ENCODE results near the gene MTCH2.

Gene MTCH2

GRCh38 chr11:47589977-47590861, 52.1 kb downstream of the MTCH2 start:
- no peak for DNase-seq (ENCODE audit: low spot score)

- DNase-seq (ENCODE audit: low spot score), result no peak
These were observed 52.8 kb downstream of the MTCH2 start for GRCh38 chr11:47589584-47589976.

GRCh38 chr11:47589118-47589517, 53.2 kb downstream of the MTCH2 start:
- DNase-seq (ENCODE audit: low spot score), result no peak

- DNase-seq (ENCODE audit: low spot score), result no peak
These were observed 54.5 kb downstream of the MTCH2 start for GRCh38 chr11:47587723-47588326.

DNA sequence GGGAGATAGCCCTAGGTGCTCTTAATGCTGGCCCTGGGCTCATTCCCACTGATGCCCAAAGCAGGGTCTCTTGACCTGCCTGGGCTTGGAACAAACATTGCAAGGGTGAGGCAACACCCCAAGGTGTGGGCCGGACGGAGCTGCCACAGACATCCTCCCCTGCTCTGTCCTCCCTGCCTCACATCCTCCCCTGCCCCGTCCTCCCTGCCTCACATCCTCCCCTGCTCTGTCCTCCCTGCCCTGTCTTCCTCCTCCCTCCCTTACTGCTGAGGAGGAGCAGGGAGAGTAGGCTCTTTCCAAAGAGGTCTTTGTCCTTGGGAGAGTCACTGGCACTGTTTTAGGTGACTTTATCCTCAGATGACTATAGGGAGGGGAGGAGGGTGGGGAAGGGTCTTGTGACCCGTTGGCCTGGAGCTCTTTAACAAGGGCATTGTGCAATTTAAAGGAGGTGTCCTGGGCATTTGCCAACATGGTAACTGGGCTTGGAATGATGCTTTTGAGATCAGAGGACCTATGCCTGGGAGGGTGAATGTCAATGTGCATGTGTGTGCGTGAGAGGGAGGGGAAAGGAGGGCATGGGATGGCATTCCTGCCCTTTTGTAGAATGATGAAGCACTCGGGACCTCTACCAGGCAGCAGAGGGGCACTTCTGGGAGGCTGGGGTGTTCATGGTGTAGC, 55.2 kb downstream of the MTCH2 start:
- DNase-seq (ENCODE audit: low spot score), result no peak

- no peak for DNase-seq (ENCODE audit: low spot score)
These were observed 56.1 kb downstream of the MTCH2 start, which contains the start of gene FAM180B for GRCh38 chr11:47586098-47586855. FAM180B (plus strand) TSS chr11:47586678; CDS start chr11:47586769, 91 bp downstream.

- no peak for DNase-seq (ENCODE audit: low spot score)
These were observed 58.5 kb downstream of the MTCH2 start for GRCh38 chr11:47583844-47584243.

- peak; percentile 87 for DNase-seq (ENCODE audit: low spot score)
These were observed 63.5 kb downstream of the MTCH2 start, which contains the start of the genes KBTBD4 and NDUFS3 for GRCh38 chr11:47578524-47579494. KBTBD4 (minus strand) TSS chr11:47578970; CDS start chr11:47578951, 19 bp downstream. NDUFS3 (plus strand) TSS chr11:47579074; CDS start chr11:47579092, 18 bp downstream.

GRCh38 chr11:47577460-47578041, 64.8 kb downstream of the MTCH2 start:
- DNase-seq (ENCODE audit: low spot score), result no peak

DNA sequence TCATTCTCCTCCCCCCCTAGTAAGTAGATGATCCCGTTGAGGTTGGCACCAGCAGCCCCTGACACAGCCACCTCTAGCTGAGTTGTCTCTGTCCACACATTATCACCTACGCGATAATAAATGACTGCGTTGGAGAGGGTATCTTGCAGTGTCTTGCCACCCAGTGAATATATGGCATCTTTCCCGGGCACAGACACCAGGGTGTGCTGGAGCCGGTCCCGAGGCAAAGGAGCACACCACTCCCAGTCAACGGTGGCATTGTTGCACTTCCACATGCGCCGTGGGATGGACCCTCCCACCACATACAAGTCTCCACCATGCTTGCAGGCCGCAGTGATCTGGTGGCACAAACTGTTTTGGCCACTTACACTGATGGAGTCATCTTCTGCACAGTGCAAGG, 69.0 kb downstream of the MTCH2 start:
- DNase-seq (ENCODE audit: low spot score), result no peak

- no peak for DNase-seq (ENCODE audit: low spot score)
These were observed 69.6 kb downstream of the MTCH2 start for GRCh38 chr11:47572715-47573255.

GRCh38 chr11:47571895-47572294, 70.5 kb downstream of the MTCH2 start:
- DNase-seq (ENCODE audit: low spot score), result no peak

GRCh38 chr11:47571357-47571729, 71.0 kb downstream of the MTCH2 start:
- no peak for DNase-seq (ENCODE audit: low spot score)

DNA sequence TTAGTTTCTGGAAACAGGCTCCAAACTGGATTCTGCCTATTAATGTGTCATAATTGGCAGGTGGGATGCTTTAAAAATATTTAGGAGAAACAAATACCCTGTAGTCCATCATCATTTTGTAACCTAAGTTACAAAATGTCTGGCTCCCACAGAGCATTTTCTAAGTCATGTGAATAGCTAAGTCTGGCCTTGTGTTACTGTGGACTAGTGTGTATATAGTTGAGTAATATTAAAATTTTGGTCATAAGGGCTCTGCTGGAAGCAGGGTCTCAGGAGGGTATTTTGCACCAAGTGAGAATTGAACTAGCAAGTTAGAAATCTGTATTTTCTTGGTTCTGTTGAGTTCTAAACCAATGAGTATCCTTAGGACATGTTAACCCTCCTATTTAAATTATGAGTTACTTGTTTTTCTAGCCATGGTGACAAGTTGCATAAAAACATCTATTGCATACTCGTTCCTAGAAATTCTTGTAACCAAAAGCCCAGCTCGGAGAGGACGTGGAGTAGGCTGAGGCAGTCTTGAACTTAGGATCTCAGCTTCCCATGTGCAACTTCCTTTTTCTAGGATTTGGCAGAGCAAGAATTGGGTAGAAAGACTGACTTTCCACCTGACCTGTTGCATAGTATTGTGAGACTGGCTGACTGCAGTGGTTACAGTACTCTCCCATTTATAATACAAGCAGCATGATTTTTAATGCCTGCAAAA, 71.6 kb downstream of the MTCH2 start:
- no peak for DNase-seq (ENCODE audit: low spot score)

DNA sequence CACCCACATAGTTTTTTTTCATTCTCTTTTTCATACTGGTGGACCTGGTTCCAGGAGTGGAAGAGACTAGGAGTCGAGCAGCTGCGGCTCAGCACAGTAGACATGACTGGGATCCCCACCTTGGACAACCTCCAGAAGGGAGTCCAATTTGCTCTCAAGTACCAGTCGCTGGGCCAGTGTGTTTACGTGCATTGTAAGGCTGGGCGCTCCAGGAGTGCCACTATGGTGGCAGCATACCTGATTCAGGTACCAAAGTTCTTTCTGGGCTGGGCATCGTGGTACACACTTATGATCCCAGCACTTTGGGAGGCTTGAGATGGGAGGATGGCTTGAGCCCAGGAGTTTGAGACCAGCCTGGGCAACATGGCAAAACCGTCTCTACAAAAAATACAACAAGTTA, 72.7 kb downstream of the MTCH2 start:
- no peak for DNase-seq (ENCODE audit: low spot score)
